Retinal pigment epithelial cell (primary cell): ENCODE measurements around the gene NMD3.

Experiments
- DNase-seq: peaks from one replicate; pipeline ENCODE4 v3.0.0-alpha.2; 2010; ENCODE audit warnings: low read depth
- H3K4me3 ChIP-seq: 2 replicates; pipeline ENCODE4 v1.5.1; 2011; ENCODE audit warnings: mild to moderate bottlenecking, low read length, control low read depth, moderate library complexity
- CTCF ChIP-seq: conservative IDR thresholded peaks from 2 replicates; pipeline ENCODE4 v1.5.1; 2011; ENCODE audit warnings: low read depth, low read length, control low read depth, inconsistent platforms

NMD3 gene

GRCh38 chr3:161197855-161198850 is 23.0 kb upstream of the NMD3 start:
- H3K4me3 ChIP-seq = no peak overlapping the region
- DNase-seq = no peak
- TF ChIP-seq CTCF = no peak

- no peak for DNase-seq
- no peak for TF ChIP-seq CTCF
- H3K4me3 ChIP-seq = no peak overlapping the region
Measured at GRCh38 chr3:161199926-161200325, 21.2 kb upstream of the NMD3 start.

- no peak for DNase-seq
- no peak overlapping the region for H3K4me3 ChIP-seq
- no peak for TF ChIP-seq CTCF
Measured at GRCh38 chr3:161203485-161204098, 17.5 kb upstream of the NMD3 start.

- no peak overlapping the region for H3K4me3 ChIP-seq
- TF ChIP-seq CTCF = no peak
- DNase-seq = no peak
Measured at GRCh38 chr3:161208931-161209330, 12.2 kb upstream of the NMD3 start.

GRCh38 chr3:161212171-161212771 is 8.8 kb upstream of the NMD3 start:
- no peak overlapping the region for H3K4me3 ChIP-seq
- no peak for TF ChIP-seq CTCF
- no peak for DNase-seq

- no peak overlapping the region for H3K4me3 ChIP-seq
- TF ChIP-seq CTCF = no peak
- DNase-seq = no peak
Measured at GRCh38 chr3:161212906-161213305, 8.2 kb upstream of the NMD3 start.
